Measurements from ENCODE around the gene PTPRE.

PTPRE gene

GRCh38 chr10:127962205-127962604 is 55.3 kb downstream of the PTPRE start:
- no peak for DNase-seq

DNA sequence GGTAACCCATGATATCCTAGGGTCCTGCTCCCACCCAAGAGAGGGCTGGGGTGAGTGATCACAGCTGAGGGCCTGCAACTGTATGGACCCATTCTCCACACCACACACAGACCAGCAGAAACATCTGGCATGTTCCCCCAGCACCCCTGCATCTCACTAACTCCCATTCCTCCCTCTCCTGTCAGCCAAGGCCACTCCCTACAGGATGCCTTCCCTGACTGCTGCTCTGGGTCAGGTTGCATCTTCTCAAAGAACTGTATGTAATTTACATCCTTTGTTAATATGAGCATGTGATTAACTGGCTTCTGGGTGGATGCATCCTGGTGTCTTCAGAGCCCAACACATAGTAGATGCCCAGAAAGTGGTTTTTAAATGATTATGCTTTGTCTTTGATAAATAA is 56.2 kb downstream of the PTPRE start:
- no peak for DNase-seq

DNA sequence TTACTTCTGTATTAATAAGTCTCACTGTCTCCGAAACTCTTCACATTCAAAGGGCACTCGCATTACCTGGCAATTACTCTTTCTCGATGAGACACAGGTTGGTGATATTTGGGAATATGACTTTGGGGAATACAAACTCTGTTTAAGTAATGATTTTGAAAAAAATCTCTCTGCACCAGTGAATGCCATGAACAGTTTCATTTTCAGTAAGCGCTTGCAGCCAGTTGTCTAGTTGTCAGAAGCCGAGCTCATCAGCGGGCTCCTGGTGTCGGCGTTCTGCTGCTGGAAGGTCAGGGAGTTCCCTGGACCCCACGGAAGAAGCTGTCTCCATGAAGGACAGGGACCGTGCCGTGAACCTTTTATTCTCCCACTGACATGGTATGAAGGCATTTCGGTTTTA is 57.7 kb downstream of the PTPRE start:
- DNase-seq, result no peak

DNA sequence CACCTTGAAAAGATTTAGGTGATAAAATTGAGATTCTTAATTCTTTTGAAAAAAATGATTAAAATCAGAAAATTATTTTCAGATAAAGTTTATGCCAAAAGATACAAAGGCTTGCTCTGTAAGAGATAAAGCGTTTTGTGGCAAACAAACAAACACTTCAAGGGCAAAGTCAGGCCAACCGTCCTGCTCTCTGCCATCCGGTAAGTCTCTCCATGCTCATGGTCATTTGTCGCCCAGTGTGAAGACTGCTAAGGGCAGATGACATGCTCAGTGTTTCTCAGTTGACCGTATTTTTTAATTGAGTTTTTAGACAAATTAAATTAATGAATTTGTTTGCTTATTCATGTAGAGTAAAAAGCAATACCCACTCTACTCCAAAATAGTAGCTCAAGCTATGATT is 60.0 kb downstream of the PTPRE start:
- no peak for DNase-seq

- no peak for DNase-seq
Measured at GRCh38 chr10:127968027-127968441, 61.1 kb downstream of the PTPRE start.

DNA sequence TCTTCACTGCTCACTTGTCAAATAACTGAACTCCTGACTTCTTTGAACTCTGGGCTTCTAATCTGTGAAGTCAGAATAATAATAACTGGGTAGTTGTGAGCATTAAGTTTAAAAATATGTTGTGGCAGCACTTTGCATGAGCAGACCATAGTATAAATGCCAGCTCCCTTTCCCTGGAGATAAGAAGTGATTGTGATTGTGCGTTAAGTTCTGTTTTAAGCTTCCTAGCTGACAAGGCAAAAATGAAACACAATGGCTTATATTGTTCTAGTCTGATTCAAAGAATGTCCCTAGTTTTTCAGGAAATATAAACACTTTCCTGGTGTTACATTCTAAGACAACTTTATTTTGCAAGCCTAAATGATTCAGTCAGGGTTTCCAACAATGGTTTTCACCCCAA is 61.8 kb downstream of the PTPRE start:
- no peak for DNase-seq

GRCh38 chr10:127971101-127971946 is 64.4 kb downstream of the PTPRE start:
- DNase-seq, result no peak

- DNase-seq, result no peak
Measured at GRCh38 chr10:127971963-127972615, 65.2 kb downstream of the PTPRE start.

DNA sequence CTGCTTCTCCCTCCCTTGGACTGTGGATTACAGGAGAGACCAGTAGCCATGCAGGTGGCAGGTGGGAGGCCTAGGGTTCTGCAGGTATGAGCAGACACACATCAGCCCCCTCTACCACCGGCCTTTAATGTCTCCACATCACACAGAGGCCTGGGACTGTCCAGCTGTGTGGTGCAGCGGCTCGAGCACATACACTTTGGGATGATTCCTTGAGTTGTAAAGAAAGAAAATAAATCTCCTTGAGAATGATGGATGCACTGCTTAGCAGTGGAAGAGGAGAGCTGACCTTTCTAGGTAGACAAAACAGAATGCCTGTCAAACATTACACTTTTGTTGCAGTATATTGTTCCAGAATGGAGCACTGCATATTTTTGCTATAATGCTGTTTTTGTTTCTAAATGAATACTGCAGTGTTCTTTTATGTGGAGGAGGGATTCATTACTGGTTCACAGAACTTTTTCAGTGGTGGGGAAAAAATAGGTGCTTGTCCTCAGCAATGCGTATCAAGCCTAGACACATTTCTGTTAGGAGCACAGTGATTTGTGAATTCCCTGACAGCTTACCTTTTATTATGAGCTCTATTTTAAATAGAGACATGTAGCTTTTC is 66.0 kb downstream of the PTPRE start:
- DNase-seq, result no peak

GRCh38 chr10:127973791-127974311 is 66.9 kb downstream of the PTPRE start:
- no peak for DNase-seq

DNA sequence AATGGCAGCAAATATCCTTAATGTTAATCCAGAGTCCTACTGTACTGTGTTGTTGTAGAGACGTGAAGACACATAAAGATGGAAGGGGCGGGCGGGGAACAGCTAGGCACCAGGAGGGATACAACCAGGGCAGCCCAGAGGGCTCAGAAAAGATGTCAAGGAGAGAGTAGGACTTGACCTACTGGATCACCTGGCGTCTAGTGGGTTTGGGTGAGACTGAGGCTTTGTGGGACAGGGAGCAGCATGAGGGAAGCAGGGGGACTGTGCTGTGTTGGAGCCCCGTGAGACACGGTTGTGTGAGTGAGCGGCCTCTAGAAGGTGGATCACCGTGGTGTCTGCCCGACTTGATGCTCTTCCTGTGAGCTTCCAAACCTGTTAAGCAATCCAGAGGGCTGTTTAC is 68.0 kb downstream of the PTPRE start:
- DNase-seq, result no peak

GRCh38 chr10:127976286-127976685 is 69.4 kb downstream of the PTPRE start:
- DNase-seq, result no peak

GRCh38 chr10:127976701-127977356 is 69.9 kb downstream of the PTPRE start:
- DNase-seq, result no peak

GRCh38 chr10:127977357-127978009 is 70.6 kb downstream of the PTPRE start:
- DNase-seq, result no peak

- DNase-seq, result no peak
Measured at GRCh38 chr10:127978481-127978880, 71.6 kb downstream of the PTPRE start.

GRCh38 chr10:127979045-127979444 is 72.1 kb downstream of the PTPRE start:
- no peak for DNase-seq

- no peak for DNase-seq
Measured at GRCh38 chr10:127979566-127979965, 72.7 kb downstream of the PTPRE start.

GRCh38 chr10:127980898-127981297 is 74.0 kb downstream of the PTPRE start:
- DNase-seq, result no peak

GRCh38 chr10:127982601-127983000 is 75.7 kb downstream of the PTPRE start:
- no peak for DNase-seq

GRCh38 chr10:127983344-127984100 is 76.6 kb downstream of the PTPRE start:
- no peak for DNase-seq

GRCh38 chr10:127984945-127985344 is 78.0 kb downstream of the PTPRE start:
- no peak for DNase-seq

Measured in activated effector memory CD4-positive, alpha-beta T cell treated with Interleukin-2 at 50 U/mL for 16 hours (primary cell).